ENCODE results near the gene TACR1.
A peak's percentile ranks its signal among the peaks of the same experiment; 100 is the strongest.

The TACR1 gene

DNA sequence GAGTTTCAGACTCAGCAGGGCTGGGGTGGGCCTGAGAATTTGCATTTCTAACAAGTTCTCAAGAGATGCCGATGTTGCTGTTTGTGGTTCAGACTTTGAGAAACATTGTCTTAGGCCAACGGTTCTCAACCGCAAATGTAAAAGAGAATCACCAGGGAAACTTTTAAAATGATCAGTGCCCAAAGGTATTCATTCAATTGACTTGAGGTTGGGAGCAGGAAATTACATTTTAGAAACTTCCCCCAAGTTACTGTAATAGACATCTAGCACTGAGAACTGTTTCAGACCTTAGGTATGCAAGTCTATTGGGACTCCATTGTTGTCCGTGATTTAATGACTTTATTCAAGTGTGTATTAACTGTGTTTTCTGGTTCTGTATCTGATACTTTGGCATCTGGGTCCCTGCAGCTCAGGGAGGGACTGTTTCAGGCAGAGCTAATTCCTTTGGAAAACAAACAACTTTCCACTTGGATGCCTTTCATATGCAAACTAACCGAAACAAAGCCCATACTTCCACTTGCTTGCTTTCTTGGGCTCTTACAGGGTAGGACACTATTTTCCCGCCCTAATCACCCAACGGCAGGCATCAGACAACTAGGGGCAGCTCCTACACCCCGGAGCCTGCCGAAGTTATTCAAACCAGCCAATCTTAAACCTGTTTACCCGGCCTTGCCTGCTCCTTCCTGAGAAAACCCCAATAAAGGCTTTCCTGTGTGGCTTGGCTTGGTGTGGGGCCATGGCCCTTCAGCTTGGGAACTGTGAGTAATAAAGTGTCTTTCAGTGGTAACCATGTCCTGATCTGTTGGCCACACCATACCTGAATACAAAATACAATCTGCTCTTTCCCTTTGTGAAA, 143.3 kb downstream of the TACR1 start:
- ChIA-PET CTCF (no interaction called here), POLR2A (no interaction called here)
- TF ChIP-seq L3MBTL2 (conservative IDR thresholded peaks at IDR 0.05) (no peak), ELF4 (IDR thresholded peaks at IDR 0.05) (no peak), SP1 (IDR thresholded peaks at IDR 0.05) (no peak), SUZ12 (IDR thresholded peaks at IDR 0.05) (no peak), FOXM1 (IDR thresholded peaks at IDR 0.05; ENCODE audit: borderline replicate concordance) (no peak), BHLHE40 (IDR thresholded peaks at IDR 0.05; ENCODE audit: borderline replicate concordance) (no peak), ZNF384 (IDR thresholded peaks at IDR 0.05) (no peak), NFRKB (IDR thresholded peaks at IDR 0.05) (no peak), FOXA1 (IDR thresholded peaks at IDR 0.05) (no peak), LEF1 (IDR thresholded peaks at IDR 0.05; ENCODE audit: borderline replicate concordance) (no peak), ARNT (IDR thresholded peaks at IDR 0.05) (no peak)
- DNase-seq (ENCODE audit: extremely low spot score) = no peak

DNA sequence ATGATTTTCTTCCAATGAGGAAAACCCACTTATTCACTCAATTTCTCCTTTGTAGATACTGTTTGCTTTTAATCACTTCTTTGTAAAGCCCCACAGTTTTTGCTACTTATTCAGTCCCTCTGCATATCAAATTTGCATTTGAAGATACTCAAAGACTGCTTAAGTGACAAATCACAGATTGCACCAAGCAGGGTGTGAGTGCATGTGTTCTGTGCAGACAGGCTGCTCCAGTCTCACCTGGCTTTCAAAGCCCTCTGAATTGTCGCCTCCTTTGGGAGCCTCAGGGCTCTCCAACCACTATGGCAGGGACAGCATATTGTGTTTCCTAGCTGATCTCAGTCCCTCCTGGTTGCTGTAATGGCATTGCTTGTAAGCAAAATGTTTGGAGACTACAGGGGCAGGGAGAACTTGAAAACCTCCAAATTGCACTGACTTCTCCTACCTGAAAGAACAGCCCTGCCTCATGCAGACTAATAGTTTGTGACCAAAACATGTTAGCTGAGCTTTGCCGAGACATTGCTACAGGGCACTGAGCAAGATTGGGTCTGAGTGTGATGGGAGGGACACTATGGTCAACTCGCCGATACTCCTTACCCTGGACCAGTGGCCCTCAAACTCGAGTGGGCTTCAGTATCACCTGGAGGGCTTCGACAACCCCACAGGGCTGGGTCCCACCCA, 144.0 kb downstream of the TACR1 start:
- TF ChIP-seq FOXA1 (IDR thresholded peaks at IDR 0.05) (no peak), ZNF384 (IDR thresholded peaks at IDR 0.05) (no peak), FOXK2 (IDR thresholded peaks at IDR 0.05) (no peak), L3MBTL2 (conservative IDR thresholded peaks at IDR 0.05) (no peak), FOXM1 (IDR thresholded peaks at IDR 0.05; ENCODE audit: borderline replicate concordance) (no peak), ARNT (IDR thresholded peaks at IDR 0.05) (no peak), SP1 (IDR thresholded peaks at IDR 0.05) (no peak), LEF1 (IDR thresholded peaks at IDR 0.05; ENCODE audit: borderline replicate concordance) (no peak), TARDBP (IDR thresholded peaks at IDR 0.05) (no peak), ELF4 (IDR thresholded peaks at IDR 0.05) (no peak)
- TF ChIP-seq, protein P1, sequence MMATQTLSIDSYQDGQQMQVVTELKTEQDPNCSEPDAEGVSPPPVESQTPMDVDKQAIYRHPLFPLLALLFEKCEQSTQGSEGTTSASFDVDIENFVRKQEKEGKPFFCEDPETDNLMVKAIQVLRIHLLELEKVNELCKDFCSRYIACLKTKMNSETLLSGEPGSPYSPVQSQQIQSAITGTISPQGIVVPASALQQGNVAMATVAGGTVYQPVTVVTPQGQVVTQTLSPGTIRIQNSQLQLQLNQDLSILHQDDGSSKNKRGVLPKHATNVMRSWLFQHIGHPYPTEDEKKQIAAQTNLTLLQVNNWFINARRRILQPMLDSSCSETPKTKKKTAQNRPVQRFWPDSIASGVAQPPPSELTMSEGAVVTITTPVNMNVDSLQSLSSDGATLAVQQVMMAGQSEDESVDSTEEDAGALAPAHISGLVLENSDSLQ (IDR thresholded peaks at IDR 0.05) = no peak
- ChIA-PET CTCF (no interaction called here), POLR2A (no interaction called here)
- no peak for DNase-seq (ENCODE audit: extremely low spot score)

DNA sequence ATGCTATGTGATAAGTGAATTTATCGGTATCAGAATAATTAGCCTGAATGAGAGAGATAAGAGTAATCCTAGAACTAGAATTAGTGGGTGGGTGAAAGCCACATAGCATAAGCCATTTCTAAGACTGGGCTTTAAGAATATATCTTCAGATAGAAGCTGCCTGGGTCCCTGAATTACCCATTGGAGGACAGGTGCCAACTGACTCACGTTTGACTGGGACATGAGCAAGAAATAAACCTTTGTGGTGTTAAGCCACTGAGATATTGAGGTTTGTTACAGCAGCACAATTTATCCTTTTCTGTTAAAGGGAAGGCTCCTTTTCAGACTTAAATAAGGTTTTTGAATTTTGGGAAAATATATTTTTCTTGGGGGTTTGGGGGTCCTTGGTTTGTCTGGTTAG, 145.0 kb downstream of the TACR1 start:
- CTCF ChIA-PET = no interaction called here
- POLR2A ChIA-PET = no interaction called here
- no peak for DNase-seq (ENCODE audit: extremely low spot score)
- TF ChIP-seq NFRKB (IDR thresholded peaks at IDR 0.05) = no peak
- TF ChIP-seq, protein P1 (IDR thresholded peaks at IDR 0.05) = no peak
- no peak for TF ChIP-seq SP1 (IDR thresholded peaks at IDR 0.05)

DNA sequence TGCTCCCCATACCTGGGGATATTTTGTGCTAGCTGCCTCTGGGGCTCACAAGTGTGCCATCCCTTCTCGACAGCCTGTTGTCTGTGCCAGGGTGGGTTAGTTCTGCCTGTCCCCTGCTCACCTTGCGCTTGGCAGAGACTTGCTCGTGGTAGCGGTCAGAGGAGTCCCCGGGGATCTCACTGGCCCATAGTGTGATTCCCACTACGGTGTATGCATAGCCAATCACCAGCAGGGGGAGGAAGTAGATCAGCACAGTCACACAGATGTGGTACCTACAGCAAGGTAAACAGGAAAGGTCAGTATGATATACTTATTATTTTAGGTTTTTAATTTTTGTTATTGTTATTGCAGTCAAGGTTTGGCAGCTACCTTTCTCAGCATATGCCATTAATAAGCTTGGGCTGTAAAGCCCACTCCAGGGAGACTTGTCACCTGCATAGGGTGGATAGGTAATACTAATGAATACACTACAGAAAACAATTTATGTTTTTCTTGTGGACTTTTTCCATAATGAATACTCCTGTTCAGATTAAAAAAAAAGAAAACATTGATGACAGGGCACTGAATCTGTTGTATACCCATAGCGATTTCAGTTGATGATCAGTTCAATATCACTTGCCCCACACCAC, 145.7 kb downstream of the TACR1 start:
- ChIA-PET POLR2A (no interaction called here), CTCF (interaction anchor here (0.6 to 0.9 kb wide), 2 partner anchors 12 to 94 kb away, joined by 3 read pairs; no protein-coding TSS in a partner anchor)
- DNase-seq (ENCODE audit: extremely low spot score) = peak; percentile 70
- TF ChIP-seq NFRKB (IDR thresholded peaks at IDR 0.05) = no peak
- no peak for TF ChIP-seq FOXK2 (IDR thresholded peaks at IDR 0.05)
- no peak for TF ChIP-seq CTBP1 (IDR thresholded peaks at IDR 0.05; ENCODE audit: borderline replicate concordance)

DNA sequence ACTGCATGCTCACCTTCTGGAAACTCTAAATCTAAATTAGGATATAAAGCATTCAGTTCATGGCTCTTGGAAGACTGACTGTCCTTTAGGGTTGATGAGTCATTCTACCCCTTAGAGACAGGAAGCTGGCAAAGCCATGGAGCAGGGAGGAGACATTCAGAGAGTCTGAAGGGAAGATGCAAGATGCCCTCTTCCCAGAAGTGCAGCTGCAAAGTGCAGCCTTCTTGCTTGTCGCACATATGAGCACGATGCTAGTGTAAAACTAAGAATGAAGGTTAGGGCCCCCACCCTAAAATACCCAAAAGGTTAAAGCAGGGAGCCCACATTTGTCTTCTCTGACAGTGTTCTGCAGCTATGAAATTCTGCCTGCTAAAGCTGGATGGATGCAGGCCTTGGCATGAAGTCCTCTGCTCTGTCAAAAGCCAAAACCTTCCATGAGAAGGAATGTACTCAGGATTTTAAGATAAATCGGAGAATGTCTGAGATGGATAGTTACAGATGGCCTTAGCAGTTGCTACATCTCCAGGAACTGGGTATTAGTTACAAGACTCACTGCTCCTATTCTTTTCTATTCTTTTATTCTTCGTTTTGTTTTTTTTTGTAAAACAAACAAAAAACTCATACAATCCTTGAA, 151.2 kb downstream of the TACR1 start:
- TF ChIP-seq BHLHE40 (IDR thresholded peaks at IDR 0.05; ENCODE audit: borderline replicate concordance) = no peak
- TF ChIP-seq SUZ12 (IDR thresholded peaks at IDR 0.05) = no peak
- no peak for TF ChIP-seq NFRKB (IDR thresholded peaks at IDR 0.05)
- TF ChIP-seq ELF4 (IDR thresholded peaks at IDR 0.05) = no peak
- TF ChIP-seq TARDBP (IDR thresholded peaks at IDR 0.05) = no peak
- TF ChIP-seq ARNT (IDR thresholded peaks at IDR 0.05) = no peak
- ChIA-PET POLR2A (no interaction called here), CTCF (no interaction called here)
- DNase-seq (ENCODE audit: extremely low spot score) = no peak

DNA sequence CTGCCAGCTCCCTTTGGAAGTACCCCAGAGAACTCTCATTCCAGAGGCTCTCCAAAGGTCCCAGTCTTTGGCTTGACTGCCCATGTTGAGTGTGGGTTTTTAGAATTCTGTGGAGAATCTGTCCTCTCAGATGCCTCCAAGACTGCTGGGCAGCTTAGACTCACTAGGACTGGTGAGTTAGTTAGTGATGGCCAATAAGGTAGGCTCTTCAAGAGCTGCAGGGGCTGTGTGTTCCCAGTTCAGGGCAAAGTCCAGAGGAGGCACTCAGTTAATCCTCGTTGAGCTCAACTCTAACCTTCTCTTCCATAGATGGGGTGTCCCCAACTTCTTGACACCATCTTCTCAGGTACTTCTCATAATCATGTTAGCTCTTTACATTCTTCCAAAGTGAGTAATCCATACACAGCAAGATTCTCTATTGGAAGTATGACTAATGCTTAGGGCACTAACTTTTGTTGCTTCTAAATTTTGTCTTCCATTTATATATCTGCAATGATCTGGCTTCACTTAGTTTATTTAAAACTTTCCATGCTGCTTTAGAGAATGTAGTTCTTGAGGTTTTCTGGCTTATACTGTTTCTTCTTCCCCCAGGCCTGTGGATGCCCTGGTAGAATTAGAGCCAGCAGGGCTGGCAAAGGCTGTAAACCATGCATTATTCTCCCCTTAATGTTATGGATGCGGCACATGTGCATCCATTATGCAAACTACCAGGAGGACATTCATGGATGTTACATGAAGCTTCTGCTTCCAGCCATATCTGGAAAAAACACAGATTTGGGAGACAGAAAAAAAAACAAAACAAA, 151.9 kb downstream of the TACR1 start:
- ChIA-PET POLR2A (no interaction called here), CTCF (no interaction called here)
- DNase-seq (ENCODE audit: extremely low spot score) = no peak
- no peak for TF ChIP-seq HDGF (IDR thresholded peaks at IDR 0.05; ENCODE audit: borderline replicate concordance)
- no peak for TF ChIP-seq LEF1 (IDR thresholded peaks at IDR 0.05; ENCODE audit: borderline replicate concordance)
- no peak for TF ChIP-seq SUZ12 (IDR thresholded peaks at IDR 0.05)
- TF ChIP-seq SP1 (IDR thresholded peaks at IDR 0.05) = no peak
- TF ChIP-seq FOXM1 (IDR thresholded peaks at IDR 0.05; ENCODE audit: borderline replicate concordance) = no peak
- no peak for TF ChIP-seq TARDBP (IDR thresholded peaks at IDR 0.05)
- TF ChIP-seq ZNF384 (IDR thresholded peaks at IDR 0.05) = no peak
- no peak for TF ChIP-seq L3MBTL2 (conservative IDR thresholded peaks at IDR 0.05)
- TF ChIP-seq FOXK2 (IDR thresholded peaks at IDR 0.05) = no peak
- no peak for TF ChIP-seq ARNT (IDR thresholded peaks at IDR 0.05)
- TF ChIP-seq ELF4 (IDR thresholded peaks at IDR 0.05) = no peak
- no peak for TF ChIP-seq FOXA1 (IDR thresholded peaks at IDR 0.05)
- TF ChIP-seq BHLHE40 (IDR thresholded peaks at IDR 0.05; ENCODE audit: borderline replicate concordance) = no peak
